ENCODE results near the gene TRMT13.
"Not testable (repeated sequence)": the region's sequence is repeated elsewhere in the genome, so short reads cannot be mapped to it uniquely, and the experiment has no call there.

The TRMT13 gene

GRCh38 chr1:100162881-100163280 lies 29.9 kb downstream of the TRMT13 start:
- FAIRE-seq = no peak
- DNase-seq (ENCODE audit: insufficient read length, low spot score) = no peak

- no peak for FAIRE-seq
- no peak for DNase-seq (ENCODE audit: insufficient read length, low spot score)
These were observed 31.3 kb downstream of the TRMT13 start for GRCh38 chr1:100164216-100164615.

- FAIRE-seq (no peak), DNase-seq (ENCODE audit: insufficient read length, low spot score) (no peak)
These were observed 31.7 kb downstream of the TRMT13 start for GRCh38 chr1:100164702-100165101.

DNA sequence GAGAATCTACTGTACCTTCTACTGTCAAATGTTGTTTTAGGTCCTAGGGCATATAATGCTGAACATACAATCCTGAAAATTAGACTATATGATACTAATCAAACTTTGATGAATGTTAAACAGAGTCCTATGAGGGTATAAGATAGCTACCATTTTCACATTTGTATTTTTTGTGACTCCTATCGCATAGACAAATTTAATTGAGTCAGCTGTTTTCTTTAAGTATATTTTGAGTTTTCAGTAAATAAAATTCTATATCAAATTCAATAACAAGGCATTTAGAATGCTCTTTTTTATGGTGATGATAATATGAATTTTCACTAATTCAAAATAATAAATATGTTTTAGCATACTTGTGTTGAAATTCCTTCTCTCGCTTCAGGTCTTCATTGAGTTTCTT lies 35.1 kb downstream of the TRMT13 start:
- no peak for FAIRE-seq
- DNase-seq (ENCODE audit: insufficient read length, low spot score) = no peak

- DNase-seq (ENCODE audit: insufficient read length, low spot score) (no peak), FAIRE-seq (no peak)
These were observed 44.5 kb downstream of the TRMT13 start for GRCh38 chr1:100177295-100178041.

- no peak for FAIRE-seq
These were observed 45.1 kb downstream of the TRMT13 start, which contains the start of gene LRRC39 for GRCh38 chr1:100178091-100178490. Gene LRRC39, minus strand, starts transcription at chr1:100178256. Its CDS starts 9,740 bp downstream, at chr1:100168516.

DNA sequence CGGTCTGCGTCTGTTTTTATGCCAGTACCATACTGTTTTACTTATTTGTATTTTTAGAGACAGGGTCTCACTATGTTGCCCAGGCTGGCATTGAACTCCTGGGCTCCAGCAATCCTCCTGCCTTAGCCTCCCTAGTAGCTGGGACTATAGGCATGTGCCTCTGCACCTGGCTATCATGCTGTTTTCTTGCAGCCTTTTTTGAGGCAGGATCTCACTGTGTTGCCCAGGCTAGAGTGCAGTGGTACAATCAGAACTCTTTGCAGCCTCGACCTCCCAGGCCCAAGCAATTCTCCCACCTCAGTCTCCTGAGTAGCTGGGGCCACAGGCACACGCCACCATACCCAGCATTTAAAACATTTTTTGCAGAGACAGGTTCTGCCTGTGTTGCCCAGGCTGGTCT lies 50.4 kb downstream of the TRMT13 start:
- FAIRE-seq (no peak), DNase-seq (ENCODE audit: insufficient read length, low spot score) (no peak)

More at GRCh38 chr1:100178091-100178490, 45.1 kb downstream of the TRMT13 start, which contains the start of gene LRRC39:
- DNase-seq (ENCODE audit: insufficient read length, low spot score) = no peak

GRCh38 chr1:100184536-100184935 lies 51.6 kb downstream of the TRMT13 start:
- DNase-seq (ENCODE audit: insufficient read length, low spot score) (no peak), FAIRE-seq (peak; percentile 67)

GRCh38 chr1:100187912-100188311 lies 54.9 kb downstream of the TRMT13 start:
- FAIRE-seq (no peak), DNase-seq (ENCODE audit: insufficient read length, low spot score) (no peak)

GRCh38 chr1:100188617-100189016 lies 55.7 kb downstream of the TRMT13 start:
- DNase-seq (ENCODE audit: insufficient read length, low spot score) = no peak
- FAIRE-seq = no peak

GRCh38 chr1:100198596-100198995 lies 65.6 kb downstream of the TRMT13 start:
- DNase-seq (ENCODE audit: insufficient read length, low spot score) = no peak
- no peak for FAIRE-seq

DNA sequence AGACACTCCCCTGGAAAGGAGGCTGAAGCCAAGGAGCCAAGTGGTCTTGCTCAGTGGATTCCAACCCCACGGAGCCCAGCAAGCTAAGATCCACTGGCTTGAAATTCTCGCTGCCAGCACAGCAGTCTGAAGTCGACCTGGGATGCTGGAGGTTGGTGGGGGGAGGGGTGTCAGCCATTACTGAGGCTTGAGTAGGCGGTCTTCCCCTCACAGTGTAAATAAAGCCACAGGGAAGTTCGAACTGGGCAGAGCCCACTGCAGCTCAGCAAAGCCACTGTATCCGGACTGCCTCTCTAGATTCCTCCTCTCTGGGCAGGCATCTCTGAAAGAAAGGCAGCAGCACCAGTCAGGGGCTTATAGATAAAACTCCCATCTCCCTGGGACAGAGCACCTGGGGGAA lies 67.1 kb downstream of the TRMT13 start:
- not testable (repeated sequence) for DNase-seq (ENCODE audit: insufficient read length, low spot score); FAIRE-seq
